Osteocyte (in vitro differentiated cells): ENCODE results near the gene STMN1. TPM values are rescaled to one million over a fixed set of nuclear protein-coding genes. Genes with fewer than 3 reads are reported as not detected.

Source experiments
- DNase-seq: peaks from one replicate; pipeline ENCODE4 v3.0.0; 2021; ENCODE audit warnings: mixed read lengths; ENCODE audit not compliant: unreplicated experiment; ENCODE audit errors: extremely low spot score
- H3K27ac Mint-ChIP-seq: one replicate; pipeline ENCODE4 v1.8.0; 2021; ENCODE audit warnings: mild to moderate bottlenecking, mixed read lengths; ENCODE audit not compliant: unreplicated experiment
- H3K27me3 Mint-ChIP-seq: one replicate; pipeline ENCODE4 v1.8.0; 2021; ENCODE audit warnings: mixed read lengths; ENCODE audit not compliant: unreplicated experiment
- H3K36me3 Mint-ChIP-seq: one replicate; pipeline ENCODE4 v1.8.0; 2021; ENCODE audit warnings: mixed read lengths; ENCODE audit not compliant: unreplicated experiment
- H3K4me1 Mint-ChIP-seq: one replicate; pipeline ENCODE4 v1.8.0; 2021; ENCODE audit warnings: mixed read lengths; ENCODE audit not compliant: unreplicated experiment
- H3K4me3 Mint-ChIP-seq: one replicate; pipeline ENCODE4 v1.8.0; 2021; ENCODE audit warnings: mild to moderate bottlenecking, moderate library complexity, mixed read lengths; ENCODE audit not compliant: unreplicated experiment
- H3K9me3 Mint-ChIP-seq: one replicate; pipeline ENCODE4 v1.8.0; 2021; ENCODE audit warnings: mixed read lengths; ENCODE audit not compliant: unreplicated experiment
- CTCF ChIP-seq: fragments of 200-600 bp; sonication (generic); IDR thresholded peaks from 2 replicates; pipeline ENCODE4 v1.5.0; 2021; ENCODE audit warnings: antibody characterized with exemption, mild to moderate bottlenecking, moderate library complexity
- total RNA-seq: library from RNA; stranded (reverse); gene quantifications from 2 replicates; pipeline ENCODE4 v1.2.1, GENCODE V29; 2021

The STMN1 gene
- total RNA-seq, 1 donor from 2014 or later, result 255 TPM

DNA sequence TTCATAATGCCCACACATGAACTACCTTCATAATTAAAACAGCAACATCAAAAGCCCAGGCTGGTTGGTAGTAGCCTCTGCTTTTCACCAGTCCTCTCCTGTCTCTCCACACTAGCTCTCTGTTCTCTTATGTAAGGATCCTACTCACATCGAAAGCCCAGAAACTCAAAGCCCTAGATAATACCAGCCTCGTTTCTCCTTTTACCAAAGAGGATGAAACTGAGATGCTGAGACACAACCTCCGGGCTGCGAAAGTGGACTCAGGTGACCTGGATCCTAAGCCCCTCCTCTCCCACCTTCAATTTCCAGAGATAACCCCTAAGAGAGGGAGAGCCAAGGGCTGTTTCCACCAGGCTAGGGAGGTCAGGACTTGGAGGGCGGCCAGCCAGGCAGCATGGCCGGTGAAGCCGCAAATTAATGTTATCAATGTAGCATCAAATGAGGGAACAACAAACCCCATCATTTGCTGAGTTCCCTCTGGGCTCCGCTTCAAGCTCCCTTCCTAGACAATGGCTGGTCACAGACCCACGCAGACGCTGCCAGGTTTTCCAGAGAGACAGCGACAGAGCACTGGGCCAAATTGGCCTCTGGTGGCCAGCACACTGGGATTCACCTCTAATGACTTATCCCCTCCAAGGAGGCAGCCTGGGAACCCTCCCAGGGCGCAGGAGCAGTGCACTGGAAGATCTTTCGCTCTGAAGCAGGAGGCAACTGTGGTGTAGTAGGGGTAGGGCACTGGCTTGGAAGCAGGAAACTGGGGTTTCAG lies 20.7 kb upstream of the STMN1 start:
- Mint-ChIP-seq H3K4me3 (no peak overlapping the region), H3K27me3 (peaks cover 5% of the 10 kb centered on the region), H3K36me3 (no peaks in the 10 kb centered on the region), H3K4me1 (peaks cover 16% of the 10 kb centered on the region), H3K27ac (no peak overlapping the region), H3K9me3 (no peaks in the 10 kb centered on the region)
- TF ChIP-seq CTCF, result no peak
- no peak for DNase-seq

DNA sequence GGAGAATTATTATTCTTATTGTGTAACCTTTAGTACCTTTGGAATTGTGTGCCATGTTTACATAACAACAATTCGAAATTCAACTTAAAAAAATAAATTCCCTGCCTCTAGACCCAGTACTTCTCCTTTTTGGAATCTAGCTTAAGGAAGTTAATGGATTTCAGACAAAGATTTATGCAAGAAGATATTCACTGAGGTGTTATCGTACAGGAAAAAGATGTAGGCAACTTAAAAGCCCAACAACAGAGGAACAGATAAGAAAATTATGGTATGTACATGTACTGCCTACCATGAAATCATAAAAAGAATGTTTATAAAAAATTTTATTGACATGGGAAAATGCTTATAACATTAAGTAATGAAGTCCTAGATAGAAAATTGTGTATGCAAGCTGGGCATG lies 18.2 kb upstream of the STMN1 start:
- no peaks in the 10 kb centered on the region for H3K9me3 Mint-ChIP-seq
- peaks cover 17% of the 10 kb centered on the region for H3K4me1 Mint-ChIP-seq
- H3K4me3 Mint-ChIP-seq, result no peak overlapping the region
- no peaks in the 10 kb centered on the region for H3K27me3 Mint-ChIP-seq
- H3K36me3 Mint-ChIP-seq, result no peaks in the 10 kb centered on the region
- no peak overlapping the region for H3K27ac Mint-ChIP-seq
- no peak for DNase-seq
- TF ChIP-seq CTCF, result no peak

GRCh38 chr1:25922971-25923552 lies 16.8 kb upstream of the STMN1 start:
- H3K36me3 Mint-ChIP-seq, result no peaks in the 10 kb centered on the region
- H3K9me3 Mint-ChIP-seq, result no peaks in the 10 kb centered on the region
- H3K4me1 Mint-ChIP-seq, result peaks cover 17% of the 10 kb centered on the region
- no peak for TF ChIP-seq CTCF
- H3K27me3 Mint-ChIP-seq, result no peaks in the 10 kb centered on the region
- no peak for DNase-seq
- H3K27ac Mint-ChIP-seq, result peak overlapping the region; percentile 60
- peak overlapping the region; percentile 74 for H3K4me3 Mint-ChIP-seq

GRCh38 chr1:25922056-25922970 lies 16.1 kb upstream of the STMN1 start:
- H3K27ac Mint-ChIP-seq, result peak overlapping the region; percentile 80
- no peaks in the 10 kb centered on the region for H3K27me3 Mint-ChIP-seq
- no peaks in the 10 kb centered on the region for H3K36me3 Mint-ChIP-seq
- DNase-seq, result no peak
- peak overlapping the region; percentile 74 for H3K4me3 Mint-ChIP-seq
- no peaks in the 10 kb centered on the region for H3K9me3 Mint-ChIP-seq
- peaks cover 17% of the 10 kb centered on the region for H3K4me1 Mint-ChIP-seq
- TF ChIP-seq CTCF, result no peak

GRCh38 chr1:25918615-25919014 lies 12.4 kb upstream of the STMN1 start:
- Mint-ChIP-seq H3K27me3 (no peaks in the 10 kb centered on the region), H3K4me3 (no peak overlapping the region), H3K9me3 (no peaks in the 10 kb centered on the region), H3K4me1 (peaks cover 14% of the 10 kb centered on the region), H3K27ac (no peak overlapping the region), H3K36me3 (no peaks in the 10 kb centered on the region)
- TF ChIP-seq CTCF, result no peak
- no peak for DNase-seq
